GM23338 (cell line): ENCODE data around the gene ADD1. TPM values are rescaled to one million over a fixed set of nuclear protein-coding genes. Genes with fewer than 3 reads are reported as not detected.

Experiments used
- ATAC-seq: fragments of 200-7000 bp; cut with Tn5 transposase; 3 replicates; pipeline ENCODE4 v1.9.1; 2020
- DNase-seq: peaks from one replicate; pipeline ENCODE4 v3.0.0-alpha.2; 2015; ENCODE audit warnings: low spot score
- H2AFZ ChIP-seq: fragments of 200-600 bp; sonication (generic); 2 replicates; pipeline ENCODE4 v1.8.0; 2016; ENCODE audit warnings: antibody characterized with exemption, mild to moderate bottlenecking, moderate library complexity
- H3F3A ChIP-seq: fragments of 200-600 bp; sonication (generic); replicated peaks from 2 replicates; pipeline ENCODE4 v1.8.0; 2017; ENCODE audit warnings: antibody characterized with exemption, mixed run types, low read depth
- H3K27ac ChIP-seq: fragments of 200-600 bp; sonication (generic); 2 replicates; pipeline ENCODE4 v1.6.1; 2016; ENCODE audit warnings: low read depth
- H3K27me3 ChIP-seq: fragments of 200-600 bp; sonication (generic); 2 replicates; pipeline ENCODE4 v1.8.0; 2016; ENCODE audit warnings: mild to moderate bottlenecking, mixed run types, moderate library complexity; ENCODE audit not compliant: insufficient read depth
- H3K36me3 ChIP-seq: fragments of 200-600 bp; sonication (generic); 2 replicates; pipeline ENCODE4 v1.8.0; 2016; ENCODE audit warnings: mild to moderate bottlenecking; ENCODE audit not compliant: insufficient read depth
- H3K4me1 ChIP-seq: fragments of 200-600 bp; sonication (generic); 2 replicates; pipeline ENCODE4 v1.8.0; 2016; ENCODE audit warnings: mild to moderate bottlenecking, moderate library complexity; ENCODE audit not compliant: insufficient read depth
- H3K4me2 ChIP-seq: fragments of 200-600 bp; sonication (generic); 2 replicates; pipeline ENCODE4 v1.7.1; 2017; ENCODE audit warnings: mixed run types
- H3K4me3 ChIP-seq: fragments of 200-600 bp; sonication (generic); 2 replicates; pipeline ENCODE4 v1.6.1; 2016; ENCODE audit warnings: mixed run types
- H3K79me2 ChIP-seq: fragments of 200-600 bp; sonication (generic); replicated peaks from 2 replicates; pipeline ENCODE4 v1.8.0; 2017; ENCODE audit warnings: mild to moderate bottlenecking; ENCODE audit not compliant: insufficient read depth
- H3K9me2 ChIP-seq: fragments of 200-600 bp; sonication (generic); 2 replicates; pipeline ENCODE4 v1.8.0; 2017; ENCODE audit not compliant: insufficient read depth
- H4K20me1 ChIP-seq: fragments of 200-600 bp; sonication (generic); replicated peaks from 2 replicates; pipeline ENCODE4 v1.8.0; 2017; ENCODE audit warnings: mild to moderate bottlenecking; ENCODE audit not compliant: insufficient read depth
- H3K27ac Mint-ChIP-seq: 2 replicates; pipeline ENCODE4 v1.8.0; 2020; ENCODE audit warnings: inconsistent platforms, mild to moderate bottlenecking, moderate library complexity, mixed read lengths
- H3K27me3 Mint-ChIP-seq: 3 replicates; pipeline ENCODE4 v1.8.0; 2022; ENCODE audit warnings: low read depth, mild to moderate bottlenecking, moderate library complexity, mixed read lengths, inconsistent platforms; ENCODE audit not compliant: insufficient read depth, poor library complexity
- H3K36me3 Mint-ChIP-seq: 3 replicates; pipeline ENCODE4 v1.8.0; 2021; ENCODE audit warnings: low read depth, mild to moderate bottlenecking, inconsistent platforms, moderate library complexity, mixed read lengths
- H3K4me1 Mint-ChIP-seq: 3 replicates; pipeline ENCODE4 v1.8.0; 2020; ENCODE audit warnings: mild to moderate bottlenecking, inconsistent platforms, mixed read lengths
- H3K4me3 Mint-ChIP-seq: 3 replicates; pipeline ENCODE4 v1.8.0; 2021; ENCODE audit warnings: moderate library complexity, mild to moderate bottlenecking, inconsistent platforms, mixed read lengths
- H3K9me3 Mint-ChIP-seq: 3 replicates; pipeline ENCODE4 v1.8.0; 2020; ENCODE audit warnings: moderate library complexity, mild to moderate bottlenecking, inconsistent platforms, mixed read lengths
- CREB1 ChIP-seq: fragments of 250-450 bp; sonication (Bioruptor Pico); IDR thresholded peaks from 2 replicates; pipeline ENCODE4 v1.5.0; 2020; ENCODE audit warnings: low read depth, mild to moderate bottlenecking, moderate library complexity
- ETS1 ChIP-seq: IDR thresholded peaks from 2 replicates; pipeline ENCODE4 v1.6.1; 2016; ENCODE audit warnings: antibody characterized with exemption
- EZH2 ChIP-seq: fragments of 200-600 bp; sonication (generic); IDR thresholded peaks from one replicate; pipeline ENCODE4 v1.8.0; 2017; ENCODE audit warnings: antibody characterized with exemption, mild to moderate bottlenecking, low read depth; ENCODE audit not compliant: unreplicated experiment
- EZH2phosphoT487 ChIP-seq: fragments of 200-600 bp; sonication (generic); IDR thresholded peaks from one replicate; pipeline ENCODE4 v1.8.1; 2018; ENCODE audit warnings: antibody characterized with exemption; ENCODE audit not compliant: unreplicated experiment
- JUNB ChIP-seq: IDR thresholded peaks from one replicate; pipeline ENCODE4 v1.6.1; 2016; ENCODE audit warnings: antibody characterized with exemption; ENCODE audit not compliant: unreplicated experiment
- NANOG ChIP-seq: IDR thresholded peaks from 2 replicates; pipeline ENCODE4 v1.6.1; 2016; ENCODE audit warnings: antibody characterized with exemption, borderline replicate concordance
- POLR2AphosphoS5 ChIP-seq: IDR thresholded peaks from 2 replicates; pipeline ENCODE4 v1.6.1; 2016; ENCODE audit warnings: antibody characterized with exemption, low read depth
- STAT1 ChIP-seq: IDR thresholded peaks from one replicate; pipeline ENCODE4 v1.6.1; 2016; ENCODE audit warnings: antibody characterized with exemption; ENCODE audit not compliant: unreplicated experiment
- ZNF114 ChIP-seq: fragments of 250-450 bp; sonication (Bioruptor Pico); IDR thresholded peaks from 2 replicates; pipeline ENCODE4 v1.5.0; 2020; ENCODE audit warnings: mild to moderate bottlenecking, moderate library complexity
- ZNF331 ChIP-seq: fragments of 250-450 bp; sonication (Bioruptor Pico); IDR thresholded peaks from 2 replicates; pipeline ENCODE4 v1.5.0; 2020; ENCODE audit warnings: low read depth, mild to moderate bottlenecking, moderate library complexity
- ZNF462 ChIP-seq: fragments of 250-450 bp; sonication (Bioruptor Pico); IDR thresholded peaks from 2 replicates; pipeline ENCODE4 v1.5.0; 2020; ENCODE audit warnings: mild to moderate bottlenecking, moderate library complexity
- polyA plus RNA-seq: library from polyadenylated mRNA; unstranded; fragments of >200 nt; fragmentation: Nextera tagmentation; extraction: Ambion mirVana; gene quantifications from 2 replicates; pipeline ENCODE4 v1.2.1, GENCODE V29; 2016
- total RNA-seq: library from RNA; depleted of rRNA; stranded (reverse); fragments of >200 nt; shearing (Covaris generic); gene quantifications from 2 replicates; pipeline ENCODE4 v1.2.3, GENCODE V29; 2014
- TF ChIP-seq, protein P1 (sequence below): IDR thresholded peaks from one replicate; pipeline ENCODE4 v1.6.1; 2018; ENCODE audit warnings: antibody characterized with exemption; ENCODE audit not compliant: unreplicated experiment
- TF ChIP-seq, protein P2 (sequence below), 2 experiments: fragments of 200-600 bp in 1 of 2; sonication (generic) in 1 of 2; conservative IDR thresholded peaks; 2 replicates each; pipeline versions ENCODE4 v1.5.1 to v1.6.1; 2016 to 2017; ENCODE audit warnings: antibody characterized with exemption in 2 of 2, low read depth in 2 of 2, mild to moderate bottlenecking in 2 of 2, moderate library complexity in 1 of 2

ADD1 gene
- total and polyA plus RNA-seq, 2 experiments from 2014 or later: 126 to 144 TPM

DNA sequence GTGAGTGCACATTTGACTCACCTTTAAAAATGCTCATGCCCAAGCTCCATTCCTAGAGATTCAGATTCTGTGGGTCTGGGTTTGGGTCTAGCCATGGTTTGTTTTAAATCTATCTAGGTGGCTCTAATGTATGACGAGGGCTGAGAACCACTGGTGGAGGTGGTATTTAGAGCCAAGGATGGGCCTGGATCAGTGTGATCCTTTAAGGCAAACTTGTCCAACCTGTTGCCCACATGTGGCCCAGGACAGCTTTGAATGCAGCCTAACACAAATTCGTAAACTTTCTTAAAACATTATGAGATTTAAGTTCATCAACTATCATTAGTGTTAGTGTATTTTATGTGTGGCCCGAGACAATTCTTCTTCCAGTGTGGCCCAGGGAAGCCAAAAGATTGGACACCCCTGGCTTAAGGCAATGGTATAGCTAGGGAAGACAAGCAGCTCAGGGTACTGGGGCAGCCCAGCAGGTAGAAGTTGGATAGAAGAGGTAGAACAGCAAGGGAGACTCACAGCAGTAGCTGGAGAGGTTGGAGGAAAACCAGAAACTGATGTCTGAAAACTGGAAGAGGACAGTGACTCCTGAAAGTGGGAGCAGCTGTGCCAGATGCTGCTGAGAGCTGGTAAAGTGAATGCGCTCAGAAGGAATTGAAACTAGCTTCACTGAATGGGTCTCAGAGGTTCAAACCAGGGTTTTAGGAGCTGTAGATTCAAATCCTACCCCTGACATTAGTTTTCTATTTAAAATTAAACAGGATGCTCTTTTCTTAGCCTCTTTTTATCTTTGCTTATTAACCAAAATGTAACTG lies 18.2 kb downstream of the ADD1 start:
- H3K4me3 Mint-ChIP-seq: peak overlapping the region; percentile 12; the same call in 1 of the 3 replicates
- Histone ChIP-seq H4K20me1 (peaks cover 6% of the 10 kb centered on the region), H3K4me3 (peak overlapping the region; percentile 15; the same call in 1 of the 2 replicates), H3F3A (0 out of 2 replicates have a peak, but pooled peaks cover 2% of the 10 kb centered on the region), H3K4me2 (peak overlapping the region; percentile 61), H3K36me3 (no peaks in the 10 kb centered on the region), H3K79me2 (peaks cover 92% of the 10 kb centered on the region), H3K27ac (peak overlapping the region; percentile 84), H3K4me1 (peaks cover 57% of the 10 kb centered on the region), H3K9me2 (no peaks in the 10 kb centered on the region), H2AFZ (no peak overlapping the region), H3K27me3 (no peaks in the 10 kb centered on the region)
- H3K9me3 Mint-ChIP-seq: no peaks in the 10 kb centered on the region
- H3K27ac Mint-ChIP-seq: peak overlapping the region; percentile 75
- H3K27me3 Mint-ChIP-seq: peaks cover 2% of the 10 kb centered on the region
- no peak for DNase-seq
- peak; percentile 54 for ATAC-seq
- TF ChIP-seq ZNF462 (CRISPR knock-in tag): no peak
- TF ChIP-seq STAT1: no peak
- no peak for TF ChIP-seq JUNB
- no peak for TF ChIP-seq ZNF114 (CRISPR knock-in tag)
- TF ChIP-seq NANOG: no peak
- TF ChIP-seq EZH2phosphoT487: no peak
- TF ChIP-seq, protein P1, sequence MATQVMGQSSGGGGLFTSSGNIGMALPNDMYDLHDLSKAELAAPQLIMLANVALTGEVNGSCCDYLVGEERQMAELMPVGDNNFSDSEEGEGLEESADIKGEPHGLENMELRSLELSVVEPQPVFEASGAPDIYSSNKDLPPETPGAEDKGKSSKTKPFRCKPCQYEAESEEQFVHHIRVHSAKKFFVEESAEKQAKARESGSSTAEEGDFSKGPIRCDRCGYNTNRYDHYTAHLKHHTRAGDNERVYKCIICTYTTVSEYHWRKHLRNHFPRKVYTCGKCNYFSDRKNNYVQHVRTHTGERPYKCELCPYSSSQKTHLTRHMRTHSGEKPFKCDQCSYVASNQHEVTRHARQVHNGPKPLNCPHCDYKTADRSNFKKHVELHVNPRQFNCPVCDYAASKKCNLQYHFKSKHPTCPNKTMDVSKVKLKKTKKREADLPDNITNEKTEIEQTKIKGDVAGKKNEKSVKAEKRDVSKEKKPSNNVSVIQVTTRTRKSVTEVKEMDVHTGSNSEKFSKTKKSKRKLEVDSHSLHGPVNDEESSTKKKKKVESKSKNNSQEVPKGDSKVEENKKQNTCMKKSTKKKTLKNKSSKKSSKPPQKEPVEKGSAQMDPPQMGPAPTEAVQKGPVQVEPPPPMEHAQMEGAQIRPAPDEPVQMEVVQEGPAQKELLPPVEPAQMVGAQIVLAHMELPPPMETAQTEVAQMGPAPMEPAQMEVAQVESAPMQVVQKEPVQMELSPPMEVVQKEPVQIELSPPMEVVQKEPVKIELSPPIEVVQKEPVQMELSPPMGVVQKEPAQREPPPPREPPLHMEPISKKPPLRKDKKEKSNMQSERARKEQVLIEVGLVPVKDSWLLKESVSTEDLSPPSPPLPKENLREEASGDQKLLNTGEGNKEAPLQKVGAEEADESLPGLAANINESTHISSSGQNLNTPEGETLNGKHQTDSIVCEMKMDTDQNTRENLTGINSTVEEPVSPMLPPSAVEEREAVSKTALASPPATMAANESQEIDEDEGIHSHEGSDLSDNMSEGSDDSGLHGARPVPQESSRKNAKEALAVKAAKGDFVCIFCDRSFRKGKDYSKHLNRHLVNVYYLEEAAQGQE: no peak
- TF ChIP-seq CREB1: no peak
- TF ChIP-seq POLR2AphosphoS5: no peak
- no peak for TF ChIP-seq EZH2
- TF ChIP-seq, protein P2, sequence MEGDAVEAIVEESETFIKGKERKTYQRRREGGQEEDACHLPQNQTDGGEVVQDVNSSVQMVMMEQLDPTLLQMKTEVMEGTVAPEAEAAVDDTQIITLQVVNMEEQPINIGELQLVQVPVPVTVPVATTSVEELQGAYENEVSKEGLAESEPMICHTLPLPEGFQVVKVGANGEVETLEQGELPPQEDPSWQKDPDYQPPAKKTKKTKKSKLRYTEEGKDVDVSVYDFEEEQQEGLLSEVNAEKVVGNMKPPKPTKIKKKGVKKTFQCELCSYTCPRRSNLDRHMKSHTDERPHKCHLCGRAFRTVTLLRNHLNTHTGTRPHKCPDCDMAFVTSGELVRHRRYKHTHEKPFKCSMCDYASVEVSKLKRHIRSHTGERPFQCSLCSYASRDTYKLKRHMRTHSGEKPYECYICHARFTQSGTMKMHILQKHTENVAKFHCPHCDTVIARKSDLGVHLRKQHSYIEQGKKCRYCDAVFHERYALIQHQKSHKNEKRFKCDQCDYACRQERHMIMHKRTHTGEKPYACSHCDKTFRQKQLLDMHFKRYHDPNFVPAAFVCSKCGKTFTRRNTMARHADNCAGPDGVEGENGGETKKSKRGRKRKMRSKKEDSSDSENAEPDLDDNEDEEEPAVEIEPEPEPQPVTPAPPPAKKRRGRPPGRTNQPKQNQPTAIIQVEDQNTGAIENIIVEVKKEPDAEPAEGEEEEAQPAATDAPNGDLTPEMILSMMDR (conservative IDR thresholded peaks at IDR 0.05; ENCODE audit: low read depth in 2 of 2): no peak
- no peak for TF ChIP-seq ZNF331 (CRISPR knock-in tag)
- no peak for TF ChIP-seq ETS1
- H3K4me1 Mint-ChIP-seq: peaks cover 52% of the 10 kb centered on the region
- no peaks in the 10 kb centered on the region for H3K36me3 Mint-ChIP-seq
